Transverse colon (tissue), 4 donors: ENCODE measurements around the gene ETS2.

Experiments used
- CTCF ChIP-seq, 5 experiments: fragments of 200-600 bp in 3 of 5; fragments of 450-650 bp in 2 of 5; sonication (generic) in 3 of 5; IDR thresholded peaks; 1 replicate in 2 of 5; 2 replicates in 3 of 5; pipeline ENCODE4 v1.5.1; 2016 to 2017; ENCODE audit warnings: antibody characterized with exemption in 5 of 5, inconsistent platforms in 3 of 5, mild to moderate bottlenecking in 2 of 5, moderate library complexity in 1 of 5
- EP300 ChIP-seq: sonication (generic); formaldehyde crosslinking; IDR thresholded peaks from one replicate; pipeline ENCODE4 v1.6.1; 2017; ENCODE audit warnings: antibody characterized with exemption, low read depth
- POLR2A ChIP-seq: fragments of 450-650 bp; IDR thresholded peaks from one replicate; pipeline ENCODE4 v1.6.1; 2016; ENCODE audit warnings: antibody characterized with exemption, mild to moderate bottlenecking, moderate library complexity
- POLR2AphosphoS5 ChIP-seq, 3 donors: sonication (generic); formaldehyde crosslinking; IDR thresholded peaks; one replicate each; pipeline ENCODE4 v1.6.1; 2016; ENCODE audit warnings: antibody characterized with exemption in 3 of 3

- TF ChIP-seq CTCF (IDR thresholded peaks at IDR 0.05) (no peak), POLR2A (no peak), EP300 (no peak), POLR2AphosphoS5 (IDR thresholded peaks at IDR 0.05) (no peak)
These were observed 35.7 kb downstream of the ETS2 start for GRCh38 chr21:38841472-38841871.
